Renal cortex interstitium (tissue), 11 donors: ENCODE data around the gene GPC6. TPM values are rescaled to one million over a fixed set of nuclear protein-coding genes. Genes with fewer than 3 reads are reported as not detected.

ENCODE experiments used
- DNase-seq, 11 donors: peaks; one replicate each; pipeline ENCODE4 v3.0.0-alpha.2; 2013; ENCODE audit warnings: low read depth in 9 of 11, low spot score in 4 of 11; ENCODE audit errors: extremely low read depth in 1 of 11
- polyA plus RNA-seq, 3 donors: library from polyadenylated mRNA; unstranded; fragments of 120-200 nt; gene quantifications; one replicate each; pipeline ENCODE4 v1.2.1, GENCODE V29; 2013; ENCODE audit not compliant: insufficient read length in 3 of 3

The GPC6 gene
- polyA plus RNA-seq, 3 donors, result 54.1 to 67.2 (median 57.5) TPM

DNA sequence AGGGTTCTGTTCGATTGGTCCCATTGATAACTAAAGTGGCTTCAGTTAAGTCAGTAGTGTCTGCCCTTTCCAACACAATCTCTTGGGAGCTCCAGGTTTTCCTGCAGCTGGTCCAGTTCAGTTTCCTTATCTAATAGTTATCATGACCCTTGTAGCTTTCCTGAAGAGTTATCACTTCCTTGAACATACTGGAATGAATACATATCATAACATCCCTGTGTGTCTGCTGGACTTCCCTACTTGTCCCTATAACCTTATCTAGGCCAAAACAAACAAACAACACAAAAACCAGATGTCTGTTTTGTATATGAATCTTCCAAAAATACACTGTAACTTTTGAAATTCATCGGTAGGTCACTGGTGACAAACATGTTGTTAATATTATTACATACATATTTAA lies 1085.3 kb downstream of the GPC6 start:
- DNase-seq, result no peak

DNA sequence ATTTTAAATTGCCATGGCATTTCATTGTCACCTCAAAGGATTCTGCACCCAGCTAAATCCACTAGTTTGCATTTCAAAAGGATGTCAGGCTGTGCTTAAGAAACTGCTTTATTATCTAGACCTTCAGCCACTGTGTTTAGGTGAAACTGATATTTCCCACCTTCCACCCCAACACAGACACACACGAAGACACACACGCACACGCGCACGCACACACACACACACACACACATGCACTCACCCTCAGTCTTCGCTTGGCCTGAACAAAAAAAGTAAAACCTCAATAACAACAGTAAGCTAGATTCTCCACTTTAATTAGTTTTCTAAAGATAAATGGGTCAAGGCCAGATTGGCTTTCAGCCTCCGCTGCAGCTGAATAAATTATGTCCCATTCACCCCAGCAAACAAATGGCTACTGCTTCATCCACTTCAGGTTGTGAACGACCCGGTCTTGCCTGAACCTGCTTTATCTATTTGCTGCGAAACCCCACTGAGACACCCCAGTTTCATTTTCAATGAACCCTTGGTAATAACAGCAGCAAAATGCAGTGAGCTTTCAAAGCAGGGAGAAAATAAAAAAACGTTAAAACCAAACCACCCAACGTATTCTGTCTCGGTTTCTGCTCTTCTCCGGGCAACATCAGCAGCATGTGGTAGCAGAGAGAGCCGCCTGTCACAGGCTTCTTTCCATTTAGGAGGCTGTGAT lies 1086.1 kb downstream of the GPC6 start:
- no peak for DNase-seq

DNA sequence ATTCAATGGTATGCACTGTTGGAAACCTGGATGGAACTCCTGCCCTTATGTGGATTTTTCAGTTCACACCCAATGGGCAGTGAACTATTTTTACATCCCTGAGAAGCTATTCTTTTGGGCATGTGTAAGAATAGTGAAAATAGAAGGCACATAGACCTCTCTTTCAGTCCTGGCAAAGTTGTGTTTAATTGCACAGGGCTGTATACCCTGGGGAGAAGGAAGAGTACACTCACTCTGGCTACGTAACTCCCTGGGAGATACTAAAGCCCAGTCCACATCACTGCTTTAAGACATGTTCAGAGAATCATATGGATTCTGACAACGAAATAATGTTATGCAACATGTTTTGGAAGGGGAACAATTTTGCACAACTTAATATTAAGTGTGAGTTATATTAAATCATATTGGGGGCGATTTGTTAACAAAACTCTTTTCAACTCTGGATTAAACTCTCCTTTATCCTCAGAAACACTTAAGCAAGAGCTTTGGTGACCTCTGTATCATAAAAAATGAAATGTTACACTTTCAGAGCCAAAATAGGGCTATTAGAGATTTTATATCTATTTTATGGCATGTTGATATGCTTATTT lies 1086.8 kb downstream of the GPC6 start:
- DNase-seq, result no peak

DNA sequence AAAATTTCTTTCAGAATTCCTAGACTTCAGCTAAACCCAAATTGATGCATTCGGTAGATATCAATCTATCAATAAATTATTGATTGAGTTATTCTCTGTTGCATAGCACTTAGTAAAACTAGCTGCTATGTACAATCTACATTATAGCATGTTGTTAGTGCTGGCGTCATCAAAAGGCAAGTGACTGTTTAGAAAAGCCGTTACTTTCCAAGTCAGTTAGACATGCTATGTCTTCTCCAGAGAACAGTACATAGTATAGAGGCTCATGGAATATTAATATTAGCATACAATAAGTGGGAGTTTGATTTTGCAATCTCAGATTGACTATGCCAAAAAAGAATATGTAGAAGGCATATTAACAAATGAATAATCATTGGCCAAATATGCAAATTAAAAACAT lies 1087.3 kb downstream of the GPC6 start:
- DNase-seq, result no peak

DNA sequence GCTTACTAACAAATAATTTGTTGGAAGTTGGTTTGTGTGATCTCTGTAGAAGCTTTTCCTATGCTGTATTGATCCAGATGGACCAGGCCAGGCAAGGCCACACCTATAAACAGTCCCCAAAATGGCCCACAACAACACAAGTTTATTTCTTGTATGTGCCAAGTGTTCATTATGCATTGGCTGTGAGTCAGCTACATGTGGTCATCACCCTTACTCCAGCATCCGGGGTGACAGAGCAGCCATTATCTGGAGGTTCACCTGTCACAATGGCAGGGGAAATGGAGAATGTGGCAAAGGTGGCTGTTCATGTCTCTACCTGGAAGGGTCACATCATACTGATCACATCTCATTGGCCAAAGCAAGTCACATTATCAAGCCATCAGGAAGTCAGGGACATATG lies 1088.6 kb downstream of the GPC6 start:
- DNase-seq, result no peak

DNA sequence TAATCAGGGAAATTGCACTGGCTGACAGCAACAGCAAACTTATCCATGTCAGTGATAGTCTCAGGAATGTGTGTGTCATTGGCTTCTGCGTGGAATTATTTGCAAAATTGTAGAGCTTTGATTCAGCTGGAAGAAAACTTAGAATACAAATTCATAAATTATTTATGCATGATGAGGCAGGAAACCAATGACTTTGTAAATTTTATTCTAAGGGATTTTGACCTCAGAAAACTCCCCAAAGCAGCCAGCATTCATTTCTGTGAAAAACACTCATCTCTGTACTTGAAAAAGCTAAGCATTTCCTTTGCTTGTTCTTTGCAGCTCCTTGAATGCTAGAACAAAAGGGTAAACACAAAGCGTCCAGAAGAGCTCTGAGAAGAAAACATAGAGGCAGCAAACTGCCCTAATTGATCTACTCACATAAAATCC lies 1090.5 kb downstream of the GPC6 start:
- no peak for DNase-seq

DNA sequence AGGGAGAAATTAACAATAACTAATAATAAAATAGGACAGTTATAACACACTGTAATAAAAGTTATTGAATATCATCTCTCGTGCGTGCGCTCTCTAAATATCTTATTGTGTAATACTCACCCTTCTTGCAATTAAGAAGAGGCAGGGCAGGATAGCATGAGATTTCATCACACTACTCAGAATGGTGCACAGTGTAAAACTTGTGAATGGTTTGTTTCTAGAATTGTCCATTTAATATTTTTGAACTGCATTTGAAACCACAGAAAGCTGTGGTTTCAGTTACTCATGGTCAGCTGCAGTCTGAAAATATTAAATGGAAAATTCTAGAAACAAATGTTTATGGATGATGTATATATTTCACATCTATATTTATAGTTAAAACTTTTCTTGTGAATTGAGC lies 1091.8 kb downstream of the GPC6 start:
- DNase-seq, result no peak

DNA sequence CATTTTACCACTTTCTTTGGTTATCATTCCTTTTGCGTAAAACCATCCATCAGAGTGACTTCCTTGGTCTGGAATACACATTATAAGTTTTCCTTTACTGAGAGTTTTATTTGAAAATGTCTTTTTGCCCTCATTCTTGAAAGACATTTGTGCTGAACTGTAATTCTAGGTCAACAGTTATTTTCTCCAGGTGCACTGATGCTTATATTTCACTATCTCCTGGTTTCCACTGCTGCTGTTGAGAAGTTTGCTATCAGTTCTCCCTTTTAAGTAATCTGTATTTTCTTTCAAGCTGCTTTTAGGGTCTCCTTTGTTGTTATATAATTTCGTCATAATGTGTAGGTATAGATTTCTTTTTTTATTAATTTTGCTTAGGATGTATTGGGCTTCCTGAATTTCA lies 1092.9 kb downstream of the GPC6 start:
- no peak for DNase-seq

DNA sequence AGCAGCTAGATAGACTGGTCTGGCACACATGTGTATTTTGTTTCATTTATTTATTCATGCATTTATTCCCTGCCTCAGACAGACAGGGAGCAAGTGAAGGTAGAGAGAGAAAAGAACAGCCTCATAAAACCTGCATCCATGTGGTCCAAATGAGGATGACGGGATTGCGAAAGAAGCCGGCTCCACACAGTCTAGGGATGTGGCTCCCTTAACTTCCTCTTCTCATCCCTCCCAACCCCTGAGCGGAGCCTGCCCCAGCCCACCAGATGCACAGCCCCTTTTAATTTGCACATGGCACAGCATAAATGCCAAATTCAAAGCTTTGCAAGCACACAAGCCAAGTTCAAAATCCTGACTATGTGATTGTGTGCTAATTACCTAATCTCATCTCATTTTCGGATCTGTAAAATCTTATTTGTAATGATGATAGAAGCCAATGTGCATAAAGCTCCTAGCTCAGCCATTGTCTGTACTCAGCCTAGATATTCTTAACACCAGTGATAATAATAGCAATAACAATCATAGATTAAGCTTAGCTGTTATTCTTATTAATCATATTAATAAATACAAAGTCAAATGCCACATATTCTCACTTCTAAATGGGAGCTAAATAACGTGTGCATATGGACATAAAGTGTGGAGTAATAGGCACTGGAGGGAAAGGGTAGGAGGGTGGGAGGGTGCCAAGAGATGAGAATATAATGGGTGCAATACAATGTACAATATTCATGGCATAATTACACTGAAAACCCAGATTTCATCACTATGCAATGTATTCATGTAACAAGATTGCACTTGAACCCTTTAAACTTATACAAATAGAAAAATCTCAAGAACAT lies 1096.5 kb downstream of the GPC6 start:
- no peak for DNase-seq

DNA sequence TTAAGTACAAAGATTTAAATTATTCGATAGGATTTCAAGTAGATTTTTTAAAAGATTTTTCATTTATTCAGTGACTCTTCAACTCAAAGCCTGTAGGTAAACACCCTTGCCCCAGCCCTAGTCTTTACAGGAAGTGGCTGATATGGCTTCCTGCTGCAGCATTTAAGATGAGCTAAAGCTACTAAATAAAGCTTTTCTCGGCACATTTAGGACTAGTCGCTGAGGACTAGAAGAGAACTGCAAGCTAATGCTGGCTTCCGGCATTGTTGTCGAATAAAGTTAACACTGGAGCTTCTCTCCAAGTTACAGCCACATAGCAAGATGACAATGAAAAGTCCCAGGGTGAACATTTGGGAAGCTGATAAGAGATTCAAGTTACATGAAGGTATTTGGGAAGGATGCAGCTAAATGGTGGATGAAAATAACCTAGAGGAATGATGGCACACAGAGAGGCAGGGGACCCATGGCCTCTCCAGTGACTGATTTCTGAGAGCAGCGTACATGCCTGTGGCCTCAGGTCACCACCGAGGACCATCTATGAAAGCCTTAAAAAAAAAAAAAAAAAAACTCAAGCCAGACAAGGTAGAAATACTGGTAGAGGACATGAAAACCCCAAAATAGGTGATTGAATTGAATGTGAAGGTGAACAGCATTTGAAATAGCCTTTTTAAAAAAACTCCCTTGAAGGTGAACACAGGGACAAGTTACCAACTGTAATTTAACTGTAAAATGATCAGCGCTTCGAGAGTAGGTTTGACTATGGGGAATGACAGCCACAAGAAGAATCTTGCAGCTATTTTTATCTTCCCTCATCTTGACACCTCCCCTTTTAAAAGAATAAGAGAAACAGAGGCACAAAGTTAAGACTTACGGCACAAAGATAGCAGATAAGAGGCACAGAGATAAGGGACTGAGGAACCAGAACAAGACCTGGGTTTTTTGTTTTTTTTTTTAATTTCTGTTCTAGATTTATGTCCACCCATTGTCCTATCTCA lies 1097.5 kb downstream of the GPC6 start:
- DNase-seq, result no peak

DNA sequence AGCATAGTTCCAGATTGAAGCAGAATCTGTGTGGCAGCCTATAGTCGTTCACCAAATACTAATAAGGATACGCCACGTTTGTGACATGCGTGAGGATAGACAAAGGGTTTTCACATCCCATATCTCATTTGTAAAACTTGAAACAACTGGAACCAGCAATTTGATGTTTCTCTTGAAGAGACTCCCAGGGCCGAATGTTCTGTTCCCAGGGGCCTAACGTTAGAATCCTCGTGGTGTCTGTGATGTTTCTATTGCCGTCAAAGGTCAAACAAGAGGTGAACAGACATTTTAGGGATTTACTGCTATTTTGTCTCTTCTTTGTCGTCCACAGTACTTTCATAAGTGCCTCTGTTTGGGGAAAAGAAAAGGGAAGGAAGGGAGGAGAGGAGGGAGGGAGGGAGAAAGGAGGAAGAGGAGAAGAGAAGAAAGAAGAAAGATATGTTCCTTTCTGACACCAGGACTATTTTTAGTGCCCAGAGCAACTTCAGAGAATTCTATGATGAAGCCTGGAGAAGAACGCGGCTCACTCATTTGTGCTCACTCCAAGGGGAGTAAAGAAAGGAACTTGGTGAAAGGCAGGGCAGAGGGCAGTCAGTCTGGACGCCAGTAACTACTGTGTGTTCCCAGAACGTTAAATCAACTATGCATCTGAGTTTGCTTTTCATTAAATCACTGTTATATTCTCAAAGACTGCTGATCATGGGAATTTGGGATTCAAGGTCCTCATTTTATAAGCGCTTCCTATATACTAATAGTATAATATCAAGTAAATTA lies 1098.3 kb downstream of the GPC6 start:
- DNase-seq, result no peak

DNA sequence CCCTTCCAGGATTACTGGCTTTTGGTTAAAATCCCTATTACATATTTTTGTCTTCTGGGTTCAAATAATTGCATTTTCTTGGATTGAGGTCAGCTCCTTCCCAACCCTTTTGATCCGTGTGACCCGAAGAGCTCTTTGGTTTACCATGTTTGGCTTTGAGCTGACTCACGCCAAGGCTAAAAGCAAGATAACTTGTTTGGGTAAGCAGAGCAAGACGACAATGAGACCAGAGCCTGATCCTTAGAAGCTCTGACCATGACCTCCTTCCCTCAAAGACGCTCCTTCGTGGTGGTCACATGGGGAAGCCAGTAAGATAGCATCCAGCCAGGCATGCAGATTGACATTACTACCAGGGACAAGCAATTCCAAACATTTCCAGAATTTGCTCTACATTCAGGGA lies 1099.0 kb downstream of the GPC6 start:
- DNase-seq, result no peak

DNA sequence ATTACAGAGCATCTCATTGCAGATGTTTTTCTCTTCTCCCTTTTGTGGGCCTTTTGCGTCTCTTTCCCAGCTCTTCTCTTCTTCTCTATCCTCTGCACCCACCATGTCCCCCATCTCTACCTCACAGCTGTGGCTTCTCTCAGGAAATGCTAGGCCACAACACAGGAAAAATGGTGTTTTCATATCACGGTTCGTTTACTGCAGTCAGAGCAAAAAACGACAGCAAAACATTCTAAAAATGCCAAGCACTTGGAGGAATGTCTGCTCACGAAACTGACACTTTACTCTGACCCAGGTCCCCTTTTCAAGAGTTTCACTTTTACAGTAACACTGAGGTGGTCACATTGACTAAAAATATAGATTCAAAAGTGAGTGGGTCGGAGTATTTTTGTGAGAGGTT lies 1100.7 kb downstream of the GPC6 start:
- peak in 2 of 11 donors; percentile 50 to 59 for DNase-seq

DNA sequence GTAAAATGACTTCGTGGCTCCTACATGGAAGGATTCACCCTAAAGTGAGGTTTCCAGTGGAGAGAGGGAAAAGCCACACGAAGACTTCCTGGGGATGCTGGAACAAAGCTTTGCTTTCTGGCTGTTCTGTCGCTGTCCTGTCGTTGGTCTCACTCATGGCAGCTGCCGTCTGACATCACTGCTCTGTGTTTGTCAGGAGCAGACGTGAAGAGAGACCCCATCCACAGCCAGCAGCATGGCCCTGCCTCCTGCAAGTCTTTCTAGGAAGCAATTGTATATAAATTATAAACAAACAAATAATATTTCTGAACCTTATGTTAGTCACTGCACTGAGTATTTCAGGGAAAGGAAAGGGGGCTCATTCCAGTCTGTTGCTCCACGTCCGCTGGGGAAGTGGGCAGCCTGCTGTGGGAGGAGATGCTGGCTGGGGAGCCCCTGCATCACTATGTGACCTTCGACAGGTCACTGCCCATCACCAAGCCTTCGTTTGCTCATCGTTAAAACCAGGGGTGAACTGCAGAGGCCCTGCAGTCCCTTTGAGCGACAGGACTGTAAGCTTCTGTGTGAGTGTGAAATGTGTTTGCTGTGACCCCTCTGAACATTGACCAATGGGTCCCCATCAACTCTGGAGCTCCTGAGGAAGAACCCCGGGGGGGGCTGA lies 1101.9 kb downstream of the GPC6 start:
- no peak for DNase-seq

DNA sequence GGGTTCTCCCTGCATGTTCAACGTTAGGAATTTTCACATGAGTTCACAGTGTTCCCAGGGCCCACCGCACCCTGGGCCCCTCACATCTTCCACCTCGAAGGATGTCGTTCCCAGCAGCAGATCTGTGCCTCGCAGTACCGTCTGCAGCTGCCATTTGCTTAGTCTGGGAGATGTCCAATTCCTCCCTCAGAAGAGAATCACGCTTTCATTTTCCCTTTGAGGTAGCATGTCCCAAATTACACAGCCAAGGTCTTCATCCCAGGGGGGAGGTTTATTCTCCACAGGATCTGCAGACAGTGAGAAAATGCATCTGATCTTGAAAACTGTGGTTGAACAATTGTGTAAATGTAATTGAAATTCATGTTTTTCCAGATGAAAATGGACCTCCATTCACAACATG lies 1102.7 kb downstream of the GPC6 start:
- no peak for DNase-seq

DNA sequence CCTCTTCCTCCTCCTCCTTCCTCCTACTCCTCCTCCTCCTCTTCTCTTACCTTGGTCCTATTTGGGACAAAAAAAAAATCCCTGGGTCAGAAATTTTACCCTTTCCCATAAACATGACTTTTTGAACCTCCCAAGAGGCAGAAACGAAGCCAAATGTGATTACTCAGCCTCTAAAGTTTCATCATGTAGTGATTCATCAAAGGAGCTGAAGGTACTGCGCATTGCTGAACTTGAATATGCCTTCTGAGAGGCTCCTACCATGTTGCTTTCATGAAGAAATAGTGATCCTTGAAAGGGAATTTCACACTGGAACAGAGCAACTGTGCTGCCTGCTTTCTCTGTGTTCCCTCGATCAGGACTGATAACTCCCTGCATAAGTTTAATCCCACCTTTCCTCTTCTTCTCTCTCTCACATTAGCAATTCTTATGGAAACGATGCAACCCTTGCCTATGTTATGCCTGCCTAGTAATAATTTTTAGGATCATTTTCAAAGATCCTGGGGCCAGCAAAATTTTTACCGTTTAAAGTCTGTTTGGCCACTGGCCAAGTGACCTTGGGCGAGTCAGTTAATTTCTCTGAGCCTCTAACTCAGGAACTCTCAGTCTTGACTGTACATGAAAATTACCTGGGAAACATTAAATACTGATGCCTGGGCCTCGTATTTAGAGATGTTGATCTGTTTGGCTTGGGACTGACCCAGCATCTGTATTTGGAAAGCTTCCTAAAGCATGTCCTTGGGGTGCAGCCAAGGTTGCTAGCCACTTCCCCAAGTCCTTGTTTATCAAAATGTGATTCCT lies 1103.3 kb downstream of the GPC6 start:
- DNase-seq, result no peak

DNA sequence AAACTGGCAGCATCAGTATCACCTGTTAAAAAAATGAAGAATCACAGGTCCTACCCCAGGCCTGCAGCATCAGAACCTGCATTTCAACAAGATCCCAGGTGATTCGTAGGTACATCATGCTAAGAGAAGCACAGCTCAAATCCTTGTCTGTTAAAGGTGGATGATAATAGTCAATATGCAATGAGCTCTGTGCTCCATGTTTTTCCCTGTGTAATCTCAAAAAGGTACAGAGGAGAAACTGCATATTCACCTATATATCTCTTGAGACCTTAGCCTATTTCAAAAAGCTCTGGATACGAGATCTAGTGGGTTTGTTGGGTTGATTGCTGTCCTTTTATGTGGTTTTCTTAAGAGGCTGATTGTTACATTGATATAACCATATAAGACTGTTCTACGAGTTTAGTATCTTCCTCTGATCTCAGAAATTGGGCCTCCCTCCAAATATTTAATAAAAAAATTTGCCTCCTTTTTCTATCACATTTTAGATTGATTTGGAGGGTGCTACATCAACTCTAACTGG lies 1104.0 kb downstream of the GPC6 start:
- DNase-seq, result no peak
